Measurements from ENCODE around the gene MAPK1. TPM values are rescaled to one million over a fixed set of nuclear protein-coding genes. Genes with fewer than 3 reads are reported as not detected.

The MAPK1 gene
- total RNA-seq, 1 experiment from 2014 or later = 139 TPM

DNA sequence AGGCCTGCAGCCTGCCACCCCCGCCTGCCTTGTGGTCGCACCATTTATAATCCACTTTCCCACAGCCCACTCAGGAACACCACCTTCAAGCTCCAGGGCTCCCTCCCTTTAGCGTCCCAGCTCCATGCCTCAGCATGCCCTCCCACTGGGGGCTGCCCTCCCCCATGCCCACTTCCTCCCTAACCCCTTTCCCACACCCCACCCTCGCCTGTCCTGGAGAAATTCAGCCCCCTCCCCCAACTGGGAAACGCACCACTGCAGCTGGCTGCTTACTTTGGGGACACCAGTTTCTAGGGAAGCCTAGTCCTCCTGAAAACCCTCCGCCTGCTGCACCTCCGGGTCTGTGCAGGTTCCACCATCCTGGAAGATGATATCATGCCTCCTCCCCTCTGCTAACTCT lies 128.5 kb downstream of the MAPK1 start:
- Histone ChIP-seq H3K4me3 (ENCODE audit: low read depth, low read length, poor library complexity, severe bottlenecking) (no peak overlapping the region), H3K36me3 (ENCODE audit: insufficient read depth, low read length, poor library complexity, severe bottlenecking) (no peaks in the 10 kb centered on the region), H3K27me3 (replicated peaks; ENCODE audit: insufficient read depth, low read depth, low read length, poor library complexity) (no peaks in the 10 kb centered on the region), H3K4me1 (ENCODE audit: insufficient read depth, low read length, poor library complexity, severe bottlenecking) (peaks cover 4% of the 10 kb centered on the region), H3K27ac (ENCODE audit: low read depth, low read length, poor library complexity, severe bottlenecking) (no peak overlapping the region), H3K9me3 (ENCODE audit: low read depth, low read length, poor library complexity, severe bottlenecking) (no peaks in the 10 kb centered on the region)
- no TSS peak for BruUV-seq (replicated peaks)
- intact Hi-C loops (cut with micrococcal nuclease; ENCODE audit: unreplicated experiment) = no loop called here
- POLR2A ChIA-PET (ENCODE audit: low non-redundant PET) = no interaction called here
- no peak for DNase-seq (ENCODE audit: low spot score)
- CTCF ChIA-PET = no interaction called here
- TF ChIP-seq, protein P1, sequence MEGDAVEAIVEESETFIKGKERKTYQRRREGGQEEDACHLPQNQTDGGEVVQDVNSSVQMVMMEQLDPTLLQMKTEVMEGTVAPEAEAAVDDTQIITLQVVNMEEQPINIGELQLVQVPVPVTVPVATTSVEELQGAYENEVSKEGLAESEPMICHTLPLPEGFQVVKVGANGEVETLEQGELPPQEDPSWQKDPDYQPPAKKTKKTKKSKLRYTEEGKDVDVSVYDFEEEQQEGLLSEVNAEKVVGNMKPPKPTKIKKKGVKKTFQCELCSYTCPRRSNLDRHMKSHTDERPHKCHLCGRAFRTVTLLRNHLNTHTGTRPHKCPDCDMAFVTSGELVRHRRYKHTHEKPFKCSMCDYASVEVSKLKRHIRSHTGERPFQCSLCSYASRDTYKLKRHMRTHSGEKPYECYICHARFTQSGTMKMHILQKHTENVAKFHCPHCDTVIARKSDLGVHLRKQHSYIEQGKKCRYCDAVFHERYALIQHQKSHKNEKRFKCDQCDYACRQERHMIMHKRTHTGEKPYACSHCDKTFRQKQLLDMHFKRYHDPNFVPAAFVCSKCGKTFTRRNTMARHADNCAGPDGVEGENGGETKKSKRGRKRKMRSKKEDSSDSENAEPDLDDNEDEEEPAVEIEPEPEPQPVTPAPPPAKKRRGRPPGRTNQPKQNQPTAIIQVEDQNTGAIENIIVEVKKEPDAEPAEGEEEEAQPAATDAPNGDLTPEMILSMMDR (conservative IDR thresholded peaks at IDR 0.05; ENCODE audit: low read depth, low read length) = no peak
- TF ChIP-seq EZH2 (IDR thresholded peaks at IDR 0.05; ENCODE audit: borderline replicate concordance, low read depth, low read length, poor library complexity, severe bottlenecking) = no peak

DNA sequence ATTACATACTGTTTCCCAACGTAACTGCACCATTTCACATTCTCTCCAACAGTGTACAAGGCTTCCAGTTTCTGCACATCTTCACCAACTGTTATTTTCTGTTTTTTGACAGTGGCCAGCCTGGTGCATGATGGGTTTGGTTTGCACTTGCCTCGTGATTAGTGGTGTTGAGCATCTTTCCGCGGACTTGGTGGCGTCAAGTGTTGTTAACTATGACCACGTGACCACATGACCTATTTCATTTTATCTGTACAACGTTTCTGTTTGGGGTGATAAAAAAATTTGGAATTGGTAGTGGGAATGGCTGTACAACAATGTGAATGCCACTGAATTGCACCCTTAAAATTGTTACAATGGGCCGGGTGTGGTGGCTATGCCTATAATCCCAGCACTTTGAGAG lies 129.4 kb downstream of the MAPK1 start:
- Histone ChIP-seq H3K4me3 (ENCODE audit: low read depth, low read length, poor library complexity, severe bottlenecking) (no peak overlapping the region), H3K4me1 (ENCODE audit: insufficient read depth, low read length, poor library complexity, severe bottlenecking) (peaks cover 4% of the 10 kb centered on the region), H3K36me3 (ENCODE audit: insufficient read depth, low read length, poor library complexity, severe bottlenecking) (no peaks in the 10 kb centered on the region), H3K9me3 (ENCODE audit: low read depth, low read length, poor library complexity, severe bottlenecking) (no peaks in the 10 kb centered on the region), H3K27ac (ENCODE audit: low read depth, low read length, poor library complexity, severe bottlenecking) (no peak overlapping the region), H3K27me3 (replicated peaks; ENCODE audit: insufficient read depth, low read depth, low read length, poor library complexity) (no peaks in the 10 kb centered on the region)
- no TSS peak for BruUV-seq (replicated peaks)
- TF ChIP-seq EZH2 (IDR thresholded peaks at IDR 0.05; ENCODE audit: borderline replicate concordance, low read depth, low read length, poor library complexity, severe bottlenecking) = no peak
- TF ChIP-seq, protein P1 (conservative IDR thresholded peaks at IDR 0.05; ENCODE audit: low read depth, low read length) = no peak
- ChIA-PET POLR2A (ENCODE audit: low non-redundant PET) (no interaction called here), CTCF (no interaction called here)
- intact Hi-C loops (cut with micrococcal nuclease; ENCODE audit: unreplicated experiment) = no loop called here
- no peak for DNase-seq (ENCODE audit: low spot score)

DNA sequence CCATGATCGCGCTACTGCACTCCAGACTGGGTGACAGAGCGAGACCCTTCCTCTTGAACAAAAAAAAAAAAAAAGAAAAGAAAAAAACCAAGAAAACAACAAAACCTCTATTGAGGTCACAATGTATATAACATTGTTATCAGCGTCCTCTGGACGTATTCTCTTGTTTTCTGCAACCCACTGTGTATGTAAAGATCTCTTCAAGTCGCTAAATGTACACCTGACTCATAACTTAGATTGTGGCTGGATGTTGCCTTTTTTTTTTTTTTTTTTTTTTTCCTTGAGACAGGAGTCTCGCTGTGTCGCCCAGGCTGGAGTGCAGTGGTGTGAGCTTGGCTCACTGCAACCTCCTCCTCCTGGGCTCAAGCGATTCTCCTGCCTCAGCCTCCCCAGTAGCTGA lies 130.5 kb downstream of the MAPK1 start:
- Histone ChIP-seq H3K27ac (ENCODE audit: low read depth, low read length, poor library complexity, severe bottlenecking) (no peak overlapping the region), H3K36me3 (ENCODE audit: insufficient read depth, low read length, poor library complexity, severe bottlenecking) (no peaks in the 10 kb centered on the region), H3K4me3 (ENCODE audit: low read depth, low read length, poor library complexity, severe bottlenecking) (no peak overlapping the region), H3K27me3 (replicated peaks; ENCODE audit: insufficient read depth, low read depth, low read length, poor library complexity) (no peaks in the 10 kb centered on the region), H3K4me1 (ENCODE audit: insufficient read depth, low read length, poor library complexity, severe bottlenecking) (peaks cover 4% of the 10 kb centered on the region), H3K9me3 (ENCODE audit: low read depth, low read length, poor library complexity, severe bottlenecking) (no peaks in the 10 kb centered on the region)
- TF ChIP-seq, protein P1 (conservative IDR thresholded peaks at IDR 0.05; ENCODE audit: low read depth, low read length) = no peak
- no peak for TF ChIP-seq EZH2 (IDR thresholded peaks at IDR 0.05; ENCODE audit: borderline replicate concordance, low read depth, low read length, poor library complexity, severe bottlenecking)
- no TSS peak for BruUV-seq (replicated peaks)
- DNase-seq (ENCODE audit: low spot score) = no peak
- CTCF ChIA-PET = no interaction called here
- POLR2A ChIA-PET (ENCODE audit: low non-redundant PET) = no interaction called here
- intact Hi-C loops (cut with micrococcal nuclease; ENCODE audit: unreplicated experiment) = no loop called here
